GM18909 (cell line): Measurements from ENCODE around the gene CDK13.

Experiments used
- ATAC-seq: cut with Tn5 transposase; IDR thresholded peaks from one replicate; pipeline ENCODE4 v1.9.1; 2021; ENCODE audit warnings: mild to moderate bottlenecking; ENCODE audit not compliant: unreplicated experiment, poor library complexity

The CDK13 gene

GRCh38 chr7:39948956-39949928 lies 814 bp upstream of the CDK13 start:
- peak; percentile 73 for ATAC-seq

- ATAC-seq = no peak
Measured at GRCh38 chr7:39950473-39951225, 593 bp downstream of the CDK13 start.

- peak; percentile 31 for ATAC-seq
Measured at GRCh38 chr7:39951226-39952194, 1.5 kb downstream of the CDK13 start.

- ATAC-seq = no peak
Measured at GRCh38 chr7:39952374-39952773, 2.3 kb downstream of the CDK13 start.

GRCh38 chr7:39952803-39953202 lies 2.7 kb downstream of the CDK13 start:
- ATAC-seq = no peak

GRCh38 chr7:39954694-39955093 lies 4.6 kb downstream of the CDK13 start:
- no peak for ATAC-seq

GRCh38 chr7:39958038-39958437 lies 8.0 kb downstream of the CDK13 start:
- ATAC-seq = no peak

- no peak for ATAC-seq
Measured at GRCh38 chr7:39967406-39968161, 17.5 kb downstream of the CDK13 start.

GRCh38 chr7:39969431-39969830 lies 19.4 kb downstream of the CDK13 start:
- no peak for ATAC-seq

- peak; percentile 60 for ATAC-seq
Measured at GRCh38 chr7:39971924-39972323, 21.9 kb downstream of the CDK13 start.

- ATAC-seq = no peak
Measured at GRCh38 chr7:39973801-39974200, 23.7 kb downstream of the CDK13 start.

- ATAC-seq = no peak
Measured at GRCh38 chr7:39978230-39978934, 28.3 kb downstream of the CDK13 start.

GRCh38 chr7:39979406-39980073 lies 29.5 kb downstream of the CDK13 start:
- ATAC-seq = no peak

- ATAC-seq = no peak
Measured at GRCh38 chr7:39985398-39985918, 35.4 kb downstream of the CDK13 start.

- ATAC-seq = no peak
Measured at GRCh38 chr7:39987641-39988347, 37.7 kb downstream of the CDK13 start.

- no peak for ATAC-seq
Measured at GRCh38 chr7:40000734-40001315, 50.8 kb downstream of the CDK13 start.

- ATAC-seq = no peak
Measured at GRCh38 chr7:40001649-40002048, 51.6 kb downstream of the CDK13 start.
